ENCODE measurements around the gene COX19.

COX19 gene

GRCh38 chr7:978049-978346 is 2.6 kb upstream of the COX19 start:
- H4K20me1 ChIP-seq (ENCODE audit: insufficient read depth, low read length) = peaks cover 5% of the 10 kb centered on the region
- no peak overlapping the region for H3K9ac ChIP-seq (ENCODE audit: low read length)
- H3K27ac ChIP-seq (ENCODE audit: low read length) = no peak overlapping the region
- no peak overlapping the region for H3K4me3 ChIP-seq (ENCODE audit: low read length)
- H2AFZ ChIP-seq (ENCODE audit: low read depth, low read length) = no peak overlapping the region
- peaks cover 23% of the 10 kb centered on the region for H3K79me2 ChIP-seq (ENCODE audit: low read length)
- H3K4me1 ChIP-seq (ENCODE audit: low read length) = peaks cover 3% of the 10 kb centered on the region; the same call in 1 of the 2 replicates
- no peak overlapping the region for H3K4me2 ChIP-seq (ENCODE audit: low read length)
- no peaks in the 10 kb centered on the region for H3K36me3 ChIP-seq (replicated peaks; ENCODE audit: low read depth, low read length)
- TF ChIP-seq CTCF (IDR thresholded peaks at IDR 0.05; ENCODE audit: low read depth, low read length) = no peak
- TF ChIP-seq EZH2phosphoT487 (IDR thresholded peaks at IDR 0.05; ENCODE audit: low read depth) = no peak
- no peaks in the 10 kb centered on the region for H3K9me3 ChIP-seq (ENCODE audit: insufficient read depth, low read length)
- H3K27me3 ChIP-seq (ENCODE audit: low read depth, low read length) = no peaks in the 10 kb centered on the region

- Histone ChIP-seq H3K9me3 (ENCODE audit: insufficient read depth, low read length) (no peaks in the 10 kb centered on the region), H3K27ac (ENCODE audit: low read length) (no peak overlapping the region), H3K36me3 (replicated peaks; ENCODE audit: low read depth, low read length) (peaks cover 5% of the 10 kb centered on the region), H3K4me1 (ENCODE audit: low read length) (peaks cover 6% of the 10 kb centered on the region; the same call in 1 of the 2 replicates), H4K20me1 (ENCODE audit: insufficient read depth, low read length) (peaks cover 5% of the 10 kb centered on the region), H3K79me2 (ENCODE audit: low read length) (peaks cover 28% of the 10 kb centered on the region), H3K4me2 (ENCODE audit: low read length) (no peak overlapping the region), H3K4me3 (ENCODE audit: low read length) (no peak overlapping the region), H3K27me3 (ENCODE audit: low read depth, low read length) (no peaks in the 10 kb centered on the region), H2AFZ (ENCODE audit: low read depth, low read length) (no peak overlapping the region), H3K9ac (ENCODE audit: low read length) (no peak overlapping the region)
- TF ChIP-seq EZH2phosphoT487 (IDR thresholded peaks at IDR 0.05; ENCODE audit: low read depth) (no peak), CTCF (IDR thresholded peaks at IDR 0.05; ENCODE audit: low read depth, low read length) (no peak)
These were observed 2.1 kb upstream of the COX19 start for GRCh38 chr7:977326-978048.

GRCh38 chr7:976901-977325 is 1.6 kb upstream of the COX19 start:
- no peak overlapping the region for H3K9ac ChIP-seq (ENCODE audit: low read length)
- peaks cover 33% of the 10 kb centered on the region for H3K79me2 ChIP-seq (ENCODE audit: low read length)
- no peak overlapping the region for H2AFZ ChIP-seq (ENCODE audit: low read depth, low read length)
- no peak overlapping the region for H3K27ac ChIP-seq (ENCODE audit: low read length)
- peaks cover 5% of the 10 kb centered on the region for H4K20me1 ChIP-seq (ENCODE audit: insufficient read depth, low read length)
- H3K9me3 ChIP-seq (ENCODE audit: insufficient read depth, low read length) = no peaks in the 10 kb centered on the region
- H3K4me2 ChIP-seq (ENCODE audit: low read length) = no peak overlapping the region
- no peak for TF ChIP-seq CTCF (IDR thresholded peaks at IDR 0.05; ENCODE audit: low read depth, low read length)
- TF ChIP-seq EZH2phosphoT487 (IDR thresholded peaks at IDR 0.05; ENCODE audit: low read depth) = no peak
- no peaks in the 10 kb centered on the region for H3K27me3 ChIP-seq (ENCODE audit: low read depth, low read length)
- H3K4me1 ChIP-seq (ENCODE audit: low read length) = peaks cover 12% of the 10 kb centered on the region
- H3K36me3 ChIP-seq (replicated peaks; ENCODE audit: low read depth, low read length) = peaks cover 11% of the 10 kb centered on the region
- no peak overlapping the region for H3K4me3 ChIP-seq (ENCODE audit: low read length)

DNA sequence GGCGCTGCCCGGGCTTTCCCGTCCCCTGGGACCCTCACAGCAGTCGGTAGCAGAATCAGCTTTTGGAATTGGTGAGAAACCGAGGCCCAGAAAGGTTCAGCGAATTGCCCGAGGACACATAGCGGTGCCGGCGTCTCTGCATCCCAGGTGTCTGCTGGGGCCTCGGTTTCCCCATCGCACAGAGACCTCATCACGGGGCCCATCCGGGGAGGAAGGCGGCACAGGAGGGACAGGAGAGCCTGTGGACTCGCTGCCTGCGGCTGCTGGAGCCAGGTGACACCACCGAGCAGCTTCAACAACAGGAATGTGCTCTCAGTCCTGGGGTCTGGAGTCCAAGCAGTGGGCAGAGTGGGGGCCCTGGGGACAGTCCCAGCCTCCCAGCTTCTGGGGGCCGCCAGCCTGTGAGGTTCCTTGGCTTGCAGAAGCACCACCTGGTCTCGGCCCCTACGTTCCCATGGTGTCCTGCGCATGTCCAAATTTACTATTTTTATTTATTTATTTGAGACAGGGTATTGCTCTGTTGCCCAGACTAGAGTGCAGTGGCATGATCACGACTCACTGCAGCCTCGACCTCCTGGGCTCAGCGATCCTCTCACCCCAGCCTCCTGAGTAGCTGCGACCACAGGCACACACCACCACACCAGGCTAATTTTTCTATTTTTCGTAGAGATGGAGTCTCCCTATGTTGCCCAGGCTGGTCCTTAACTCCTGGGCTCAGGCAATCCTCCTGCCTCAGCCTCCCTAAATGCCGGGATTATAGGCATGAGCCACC is 539 bp upstream of the COX19 start:
- no peak overlapping the region for H3K9ac ChIP-seq (ENCODE audit: low read length)
- H2AFZ ChIP-seq (ENCODE audit: low read depth, low read length) = peak overlapping the region; percentile 23; the same call in 1 of the 2 replicates
- H3K4me3 ChIP-seq (ENCODE audit: low read length) = peak overlapping the region; percentile 97
- peak overlapping the region; percentile 51 for H3K4me2 ChIP-seq (ENCODE audit: low read length)
- no peak overlapping the region for H3K27ac ChIP-seq (ENCODE audit: low read length)
- H3K36me3 ChIP-seq (replicated peaks; ENCODE audit: low read depth, low read length) = peaks cover 15% of the 10 kb centered on the region
- H3K4me1 ChIP-seq (ENCODE audit: low read length) = peaks cover 14% of the 10 kb centered on the region
- H3K27me3 ChIP-seq (ENCODE audit: low read depth, low read length) = no peaks in the 10 kb centered on the region
- no peaks in the 10 kb centered on the region for H3K9me3 ChIP-seq (ENCODE audit: insufficient read depth, low read length)
- H4K20me1 ChIP-seq (ENCODE audit: insufficient read depth, low read length) = peaks cover 5% of the 10 kb centered on the region
- no peak for TF ChIP-seq CTCF (IDR thresholded peaks at IDR 0.05; ENCODE audit: low read depth, low read length)
- TF ChIP-seq EZH2phosphoT487 (IDR thresholded peaks at IDR 0.05; ENCODE audit: low read depth) = no peak
- peaks cover 39% of the 10 kb centered on the region for H3K79me2 ChIP-seq (ENCODE audit: low read length)

Data from OCI-LY3 (cell line).